ENCODE measurements around the gene PLCL2.

- TF ChIP-seq EZH2phosphoT487 (conservative IDR thresholded peaks at IDR 0.05; ENCODE audit: low read length): no peak
- no peak for TF ChIP-seq CTCF (IDR thresholded peaks at IDR 0.05; ENCODE audit: insufficient read depth, low read length, poor library complexity, severe bottlenecking)
Observed at GRCh38 chr3:16913264-16913580, 28.5 kb downstream of the PLCL2 start.

All from SU-DHL-6 (cell line).